ENCODE measurements around the gene NEU1. TPM values are rescaled to one million over a fixed set of nuclear protein-coding genes. Genes with fewer than 3 reads are reported as not detected.
A peak's percentile ranks its signal among the peaks of the same experiment; 100 is the strongest.
"Not testable (repeated sequence)": the region's sequence is repeated elsewhere in the genome, so short reads cannot be mapped to it uniquely, and the experiment has no call there.

NEU1 gene
- total RNA-seq, 4 donors from 2014 or later: 20.5 to 28.4 (median 23.4) TPM

- H3K9me3 ChIP-seq: no peaks in the 10 kb centered on the region
- H3K27me3 ChIP-seq: no peaks in the 10 kb centered on the region
- no peak overlapping the region for H3K4me3 ChIP-seq
- DNase-seq: no peak
- peak overlapping the region; percentile 96 to 99 for H3K27ac ChIP-seq
- peaks cover 0 to 6% of the 10 kb centered on the region in 2 donors for H3K4me1 ChIP-seq
- intact Hi-C loops (cut with DNase I; ENCODE audit: low total_unique reads): no loop called here
- H3K36me3 ChIP-seq: no peaks in the 10 kb centered on the region
- TF ChIP-seq CTCF (IDR thresholded peaks at IDR 0.05) (no peak), POLR2A (IDR thresholded peaks at IDR 0.05) (no peak)
These were observed 42.7 kb downstream of the NEU1 start for GRCh38 chr6:31819871-31820299.

- peak overlapping the region; percentile 26 for H3K4me3 ChIP-seq
- H3K4me1 ChIP-seq; H3K27me3 ChIP-seq; H3K36me3 ChIP-seq; intact Hi-C loops (cut with DNase I; ENCODE audit: low total_unique reads); H3K9me3 ChIP-seq; DNase-seq: not testable (repeated sequence)
- H3K27ac ChIP-seq: peak overlapping the region; percentile 66 to 99
These were observed 44.6 kb downstream of the NEU1 start for GRCh38 chr6:31817929-31818511.

GRCh38 chr6:31817133-31817928 lies 45.3 kb downstream of the NEU1 start:
- Histone ChIP-seq H3K4me3 (peak overlapping the region; percentile 26), H3K27ac (peak overlapping the region; percentile 66 to 99)
- H3K27me3 ChIP-seq; intact Hi-C loops (cut with DNase I; ENCODE audit: low total_unique reads); H3K36me3 ChIP-seq; H3K9me3 ChIP-seq; DNase-seq; H3K4me1 ChIP-seq: not testable (repeated sequence)
- peak in 2 of 4 experiments; percentile 6 to 19 for TF ChIP-seq CTCF (IDR thresholded peaks at IDR 0.05)

- DNase-seq: peak; percentile 97 to 98
- H3K4me3 ChIP-seq: peak within 1 kb of the TSS; percentile 58 to 67
- TF ChIP-seq POLR2A (IDR thresholded peaks at IDR 0.05): peak; percentile 100
- peak in 1 of 4 experiments; percentile 21 for TF ChIP-seq CTCF (IDR thresholded peaks at IDR 0.05)
- no peaks in the 10 kb centered on the region for H3K27me3 ChIP-seq
- peak within 1 kb of the TSS; percentile 96 to 100 for H3K27ac ChIP-seq
- peaks cover 0 to 4% of the 10 kb centered on the region in 2 donors for H3K4me1 ChIP-seq
- intact Hi-C loops (cut with DNase I; ENCODE audit: low total_unique reads): no loop called here
- no peaks in the 10 kb centered on the region for H3K36me3 ChIP-seq
- H3K9me3 ChIP-seq: no peaks in the 10 kb centered on the region
These were observed 47.4 kb downstream of the NEU1 start, which contains the start of the genes HSPA1A and HSPA1L for GRCh38 chr6:31815025-31815838. Gene HSPA1A (plus strand): TSS chr6:31815543. CDS start chr6:31815757, 214 bp downstream. Gene HSPA1L (minus strand): TSS chr6:31815283. CDS start chr6:31811972, 3,311 bp downstream.

GRCh38 chr6:31814677-31815024 lies 48.0 kb downstream of the NEU1 start:
- H3K36me3 ChIP-seq: no peaks in the 10 kb centered on the region
- intact Hi-C loops (cut with DNase I; ENCODE audit: low total_unique reads): no loop called here
- no peaks in the 10 kb centered on the region for H3K9me3 ChIP-seq
- DNase-seq: peak; percentile 96 to 99
- TF ChIP-seq CTCF (IDR thresholded peaks at IDR 0.05) (no peak), POLR2A (IDR thresholded peaks at IDR 0.05) (peak; percentile 37 to 92)
- peak overlapping the region; percentile 58 to 67 for H3K4me3 ChIP-seq
- H3K27ac ChIP-seq: peak overlapping the region; percentile 96 to 100
- no peaks in the 10 kb centered on the region for H3K27me3 ChIP-seq
- no peaks in the 10 kb centered on the region for H3K4me1 ChIP-seq
